Fibroblast of lung (primary cell): ENCODE data around the gene ADAMTS17. TPM values are rescaled to one million over a fixed set of nuclear protein-coding genes. Genes with fewer than 3 reads are reported as not detected.

ENCODE experiments used
- DNase-seq, 2 donors: peaks; one replicate each; pipeline versions ENCODE4 v3.0.0 to v3.0.0-alpha.2; 2010; ENCODE audit warnings: low read depth in 2 of 2
- H2AFZ ChIP-seq: 2 replicates; pipeline ENCODE4 v1.5.1; 2012; ENCODE audit warnings: low read length, control low read depth, inconsistent platforms
- H3K27ac ChIP-seq: 2 replicates; pipeline ENCODE4 v1.5.1; 2011; ENCODE audit warnings: low read length, control low read depth; ENCODE audit not compliant: insufficient read depth
- H3K27me3 ChIP-seq: 2 replicates; pipeline ENCODE4 v1.5.1; 2011; ENCODE audit warnings: mild to moderate bottlenecking, low read length; ENCODE audit not compliant: control insufficient read depth, insufficient read depth
- H3K36me3 ChIP-seq: 2 replicates; pipeline ENCODE4 v1.5.1; 2011; ENCODE audit warnings: low read length; ENCODE audit not compliant: control insufficient read depth, insufficient read depth
- H3K4me1 ChIP-seq: 2 replicates; pipeline ENCODE4 v1.5.1; 2011; ENCODE audit warnings: low read length; ENCODE audit not compliant: control insufficient read depth, insufficient read depth; ENCODE audit errors: extremely low read depth
- H3K4me2 ChIP-seq: 2 replicates; pipeline ENCODE4 v1.5.1; 2011; ENCODE audit warnings: low read length, control low read depth; ENCODE audit not compliant: insufficient read depth; ENCODE audit errors: extremely low read depth
- H3K4me3 ChIP-seq, 4 experiments: fragments of 200-600 bp in 1 of 4; sonication (generic) in 1 of 4; replicated peaks in 1 of 4; 2 replicates each; pipeline ENCODE4 v1.5.1; 2011 to 2016; ENCODE audit warnings: low read length in 4 of 4, low read depth in 3 of 4, mild to moderate bottlenecking in 3 of 4, control low read depth in 2 of 4, inconsistent platforms in 1 of 4, mixed read lengths in 1 of 4; ENCODE audit not compliant: insufficient read depth in 1 of 4; ENCODE audit errors: control extremely low read depth in 1 of 4
- H3K79me2 ChIP-seq: 2 replicates; pipeline ENCODE4 v1.5.1; 2012; ENCODE audit warnings: mild to moderate bottlenecking, low read length, inconsistent platforms; ENCODE audit not compliant: control insufficient read depth, insufficient read depth
- H3K9ac ChIP-seq: 2 replicates; pipeline ENCODE4 v1.5.1; 2011; ENCODE audit warnings: mild to moderate bottlenecking, low read length, control low read depth; ENCODE audit not compliant: insufficient read depth
- H3K9me3 ChIP-seq: 2 replicates; pipeline ENCODE4 v1.5.1; 2012; ENCODE audit warnings: low read depth, low read length; ENCODE audit not compliant: control insufficient read depth, insufficient read depth
- H4K20me1 ChIP-seq: 2 replicates; pipeline ENCODE4 v1.5.1; 2011; ENCODE audit warnings: low read length; ENCODE audit not compliant: control insufficient read depth, insufficient read depth; ENCODE audit errors: extremely low read depth
- CTCF ChIP-seq, 2 donors: IDR thresholded peaks in 1 of 2; conservative IDR thresholded peaks in 1 of 2; 1 replicate in 1 of 2; 2 replicates in 1 of 2; pipeline ENCODE4 v1.5.1; 2011 to 2012; ENCODE audit warnings: low read length in 2 of 2, control low read depth in 1 of 2, inconsistent platforms in 1 of 2, low read depth in 1 of 2, mild to moderate bottlenecking in 1 of 2
- EZH2 ChIP-seq: IDR thresholded peaks from 2 replicates; pipeline ENCODE4 v1.5.1; 2012; ENCODE audit warnings: low read length, control low read depth, mild to moderate bottlenecking; ENCODE audit errors: missing control alignments
- polyA plus RNA-seq, 2 donors: library from polyadenylated mRNA; depleted of rRNA in 1 of 2; stranded (reverse) in 1 of 2; unstranded in 1 of 2; fragments of >200 nt; gene quantifications; 2 replicates each; pipeline ENCODE4 v1.2.1, GENCODE V29; 2011 to 2012; ENCODE audit warnings: missing spikeins in 1 of 2
- total RNA-seq: library from RNA; depleted of rRNA; stranded (reverse); fragments of >200 nt; gene quantifications from 2 replicates; pipeline ENCODE4 v1.2.1, GENCODE V29; 2014

Gene ADAMTS17
- total and polyA plus RNA-seq, 2 donors (not counting 1 experiment from before 2014, with no cell fraction given), result 0.09 to 0.17 TPM

- Histone ChIP-seq H3K9ac (no peak overlapping the region), H3K9me3 (no peaks in the 10 kb centered on the region), H3K27ac (no peak overlapping the region), H3K27me3 (no peaks in the 10 kb centered on the region), H4K20me1 (no peaks in the 10 kb centered on the region), H3K4me1 (no peaks in the 10 kb centered on the region), H3K4me2 (peak overlapping the region; percentile 48), H3K36me3 (no peaks in the 10 kb centered on the region), H2AFZ (peak overlapping the region; percentile 7), H3K79me2 (no peaks in the 10 kb centered on the region), H3K4me3 (no peak overlapping the region)
- no peak for TF ChIP-seq CTCF (conservative IDR thresholded peaks at IDR 0.05 in 1 of 2, IDR thresholded peaks at IDR 0.05 in 1 of 2; ENCODE audit: low read depth in 1 of 2, low read length in 2 of 2)
- no peak for TF ChIP-seq EZH2
- DNase-seq, result no peak
Observed at GRCh38 chr15:100043692-100044091, 298.1 kb downstream of the ADAMTS17 start.

DNA sequence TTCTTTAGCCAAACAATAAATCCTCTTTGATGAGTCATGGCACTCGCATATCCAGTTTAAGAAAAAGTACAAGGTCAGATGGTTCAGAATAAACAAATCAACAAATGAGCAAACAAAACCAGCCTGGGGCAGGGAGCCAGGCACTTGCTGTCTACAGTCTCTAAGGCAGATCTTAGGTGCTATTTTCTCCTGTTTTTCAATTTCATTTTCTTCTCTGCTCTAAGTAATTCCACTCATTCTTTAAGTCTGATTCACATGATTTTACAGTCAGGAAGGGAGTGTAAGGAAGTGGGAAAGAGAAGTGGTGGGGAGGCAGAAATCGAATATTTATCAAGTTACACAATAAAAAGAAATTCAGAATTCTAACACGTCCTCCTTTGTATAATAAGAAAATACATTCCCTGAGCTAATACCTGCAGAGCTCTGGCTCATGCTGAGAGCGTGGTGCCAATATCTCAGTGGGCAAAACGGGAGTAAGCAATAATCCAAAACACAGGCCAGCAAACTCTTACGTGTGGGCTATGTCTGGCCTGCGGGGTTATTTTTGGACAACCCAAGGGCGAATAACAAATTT, 298.6 kb downstream of the ADAMTS17 start:
- peak overlapping the region; percentile 48 for H3K4me2 ChIP-seq
- peak; percentile 55 to 91 for DNase-seq
- no peaks in the 10 kb centered on the region for H3K4me1 ChIP-seq
- no peak overlapping the region for H3K27ac ChIP-seq
- TF ChIP-seq EZH2 (no peak), CTCF (conservative IDR thresholded peaks at IDR 0.05 in 1 of 2, IDR thresholded peaks at IDR 0.05 in 1 of 2; ENCODE audit: low read depth in 1 of 2, low read length in 2 of 2) (no peak)
- H3K36me3 ChIP-seq, result no peaks in the 10 kb centered on the region
- no peaks in the 10 kb centered on the region for H4K20me1 ChIP-seq
- no peak overlapping the region for H2AFZ ChIP-seq
- no peak overlapping the region for H3K9ac ChIP-seq
- no peak overlapping the region for H3K4me3 ChIP-seq
- no peaks in the 10 kb centered on the region for H3K9me3 ChIP-seq
- H3K79me2 ChIP-seq, result no peaks in the 10 kb centered on the region
- no peaks in the 10 kb centered on the region for H3K27me3 ChIP-seq

DNA sequence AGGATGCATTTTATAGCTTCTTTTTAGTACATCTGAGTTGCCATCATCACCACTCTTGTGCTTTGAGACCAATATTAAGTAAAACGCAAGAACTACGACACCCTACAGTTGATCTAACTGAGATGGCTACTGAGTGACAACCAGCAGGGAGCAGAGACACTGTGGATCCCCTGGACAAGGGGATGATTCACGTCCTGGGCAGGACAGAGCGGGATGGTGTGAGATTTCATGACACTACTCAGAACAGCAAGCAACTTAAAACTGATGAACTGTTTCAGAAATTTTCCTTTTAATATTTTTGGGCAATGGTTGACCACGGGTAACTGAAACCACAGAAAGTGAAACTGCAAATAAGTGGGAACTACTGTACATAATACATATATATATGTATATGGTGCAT, 299.2 kb downstream of the ADAMTS17 start:
- no peaks in the 10 kb centered on the region for H3K79me2 ChIP-seq
- DNase-seq, result peak in 1 of 2 donors; percentile 56
- H4K20me1 ChIP-seq, result no peaks in the 10 kb centered on the region
- H3K4me2 ChIP-seq, result peak overlapping the region; percentile 36
- peak overlapping the region in 1 of 4 experiments; percentile 9 for H3K4me3 ChIP-seq
- no peak overlapping the region for H2AFZ ChIP-seq
- no peak overlapping the region for H3K27ac ChIP-seq
- H3K27me3 ChIP-seq, result no peaks in the 10 kb centered on the region
- no peaks in the 10 kb centered on the region for H3K9me3 ChIP-seq
- no peaks in the 10 kb centered on the region for H3K4me1 ChIP-seq
- no peaks in the 10 kb centered on the region for H3K36me3 ChIP-seq
- no peak overlapping the region for H3K9ac ChIP-seq
- TF ChIP-seq CTCF (conservative IDR thresholded peaks at IDR 0.05 in 1 of 2, IDR thresholded peaks at IDR 0.05 in 1 of 2; ENCODE audit: low read depth in 1 of 2, low read length in 2 of 2) (no peak), EZH2 (no peak)
